ENCODE results near the gene FURIN. TPM values are rescaled to one million over a fixed set of nuclear protein-coding genes. Genes with fewer than 3 reads are reported as not detected.
"Not testable (repeated sequence)": the region's sequence is repeated elsewhere in the genome, so short reads cannot be mapped to it uniquely, and the experiment has no call there.

FURIN gene
- total RNA-seq, 2 experiments from 2014 or later, result 443 to 448 TPM

DNA sequence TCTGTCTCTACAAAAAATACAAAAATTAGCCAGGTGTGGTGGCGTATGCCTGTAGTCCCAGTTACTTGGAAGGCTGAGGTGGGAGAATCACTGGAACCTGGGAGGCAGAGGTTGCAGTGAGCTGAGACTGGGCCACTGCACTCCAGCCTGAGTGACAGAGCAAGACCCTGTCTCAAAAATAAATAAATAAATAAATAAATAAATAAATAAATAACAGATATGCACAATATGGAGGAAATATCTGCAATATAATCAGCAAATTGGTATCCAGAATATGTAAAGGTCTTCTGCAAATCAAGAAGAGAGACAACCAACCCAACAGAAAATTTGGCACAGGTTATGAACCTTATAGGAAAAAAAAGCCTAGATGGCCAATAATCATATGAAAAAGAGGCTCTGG lies 19.0 kb upstream of the FURIN start:
- Mint-ChIP-seq H3K36me3 (ENCODE audit: low read depth) (peaks cover 28% of the 10 kb centered on the region), H3K27ac (peak overlapping the region; percentile 30), H3K4me1 (ENCODE audit: low read depth) (peaks cover 52% of the 10 kb centered on the region)
- intact Hi-C loops (cut with micrococcal nuclease); DNase-seq; H3K4me3 Mint-ChIP-seq; H3K27me3 Mint-ChIP-seq (ENCODE audit: low read depth); CTCF ChIA-PET; H3K9me3 Mint-ChIP-seq: not testable (repeated sequence)

DNA sequence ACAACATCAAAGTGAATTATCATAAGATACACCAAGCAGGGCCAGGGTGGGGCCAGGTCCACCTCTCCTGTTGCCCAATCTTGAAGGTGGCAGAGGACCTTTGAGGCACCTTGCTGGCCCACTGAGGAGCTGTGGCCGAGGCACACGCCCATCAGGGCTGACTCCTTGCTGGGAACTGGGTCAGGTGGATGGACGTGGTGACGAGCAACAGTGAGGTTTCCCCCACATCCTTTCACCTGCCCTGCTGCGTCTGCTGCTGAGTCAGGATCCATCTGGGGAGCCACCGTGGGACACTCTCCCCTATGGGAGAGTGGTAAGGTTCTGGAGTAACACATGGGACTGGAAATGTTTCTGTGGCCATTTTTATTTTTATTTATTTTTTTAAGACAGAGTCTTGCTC lies 17.3 kb upstream of the FURIN start:
- no peaks in the 10 kb centered on the region for H3K27me3 Mint-ChIP-seq (ENCODE audit: low read depth)
- H3K9me3 Mint-ChIP-seq, result peaks cover 3% of the 10 kb centered on the region
- CTCF ChIA-PET, result interaction anchor here (0.7 to 0.8 kb wide), 2 partner anchors 12 to 35 kb away, joined by 3 to 5 read pairs; no protein-coding TSS in a partner anchor
- intact Hi-C loops (cut with micrococcal nuclease), result no loop called here
- peaks cover 30% of the 10 kb centered on the region for H3K36me3 Mint-ChIP-seq (ENCODE audit: low read depth)
- peak overlapping the region; percentile 97 for H3K27ac Mint-ChIP-seq
- H3K4me3 Mint-ChIP-seq, result no peak overlapping the region
- peak; percentile 79 for DNase-seq
- H3K4me1 Mint-ChIP-seq (ENCODE audit: low read depth), result peaks cover 59% of the 10 kb centered on the region

DNA sequence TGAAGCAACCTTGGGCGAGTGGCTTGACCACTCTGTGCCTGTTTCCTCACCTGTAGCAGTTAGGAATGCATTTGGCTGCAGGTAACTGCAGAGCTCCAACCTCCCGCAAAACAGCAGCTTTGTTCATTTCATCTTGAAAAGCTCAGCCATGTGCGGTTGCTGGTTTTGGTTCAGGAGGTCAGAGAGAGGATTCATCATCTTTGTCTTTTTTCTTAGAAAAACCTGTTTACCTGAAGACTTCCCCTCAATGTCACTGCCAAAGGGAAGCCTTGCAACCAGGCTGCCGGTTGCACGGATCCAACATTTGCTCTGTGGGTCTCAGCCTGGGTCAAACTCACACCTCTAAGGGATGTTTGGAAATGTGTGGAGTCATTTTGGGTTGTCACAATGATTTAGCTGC lies 16.4 kb upstream of the FURIN start:
- DNase-seq, result peak; percentile 59

DNA sequence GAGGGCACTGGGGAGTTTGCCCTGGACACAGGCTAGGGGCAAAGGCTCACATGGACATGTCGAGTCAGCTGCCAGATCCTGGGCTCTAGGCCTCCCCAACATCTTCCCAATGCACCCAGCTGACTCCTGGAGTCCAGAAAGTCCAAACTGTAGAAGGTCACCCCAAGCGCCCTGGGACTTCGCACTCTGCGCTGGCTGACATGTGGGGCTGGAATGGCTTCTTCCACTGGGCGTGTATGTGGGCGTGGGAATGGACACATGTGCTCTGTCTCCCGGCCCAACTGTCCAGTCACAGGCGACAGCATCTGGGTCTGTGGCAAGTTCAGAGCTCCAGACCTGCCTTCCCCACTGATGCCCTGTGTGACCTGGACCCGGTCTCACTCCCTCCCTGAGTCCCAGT lies 13.2 kb upstream of the FURIN start:
- DNase-seq, result no peak
- no peak overlapping the region for H3K4me3 Mint-ChIP-seq
- peaks cover 80% of the 10 kb centered on the region for H3K4me1 Mint-ChIP-seq (ENCODE audit: low read depth)
- no peaks in the 10 kb centered on the region for H3K27me3 Mint-ChIP-seq (ENCODE audit: low read depth)
- peaks cover 21% of the 10 kb centered on the region for H3K36me3 Mint-ChIP-seq (ENCODE audit: low read depth)
- H3K9me3 Mint-ChIP-seq, result peaks cover 3% of the 10 kb centered on the region
- peak overlapping the region; percentile 97 for H3K27ac Mint-ChIP-seq
- CTCF ChIA-PET, result no interaction called here
- intact Hi-C loops (cut with micrococcal nuclease), result no loop called here

More for the DNA sequence above, 16.4 kb upstream of the FURIN start:
- intact Hi-C loops (cut with micrococcal nuclease), result loop anchor here (1.0 kb wide), 3 partner anchors 14 to 22 kb away; no protein-coding TSS in a partner anchor
- peak overlapping the region; percentile 32 for H3K4me3 Mint-ChIP-seq
- no peaks in the 10 kb centered on the region for H3K27me3 Mint-ChIP-seq (ENCODE audit: low read depth)
- peaks cover 25% of the 10 kb centered on the region for H3K36me3 Mint-ChIP-seq (ENCODE audit: low read depth)
- H3K4me1 Mint-ChIP-seq (ENCODE audit: low read depth), result peaks cover 65% of the 10 kb centered on the region
- CTCF ChIA-PET, result interaction anchor here (0.6 to 1.0 kb wide), 3 partner anchors 13 to 22 kb away, joined by 3 to 5 read pairs (median 3); partner anchors contain the start of gene FURIN
- peak overlapping the region; percentile 97 for H3K27ac Mint-ChIP-seq
- H3K9me3 Mint-ChIP-seq, result peaks cover 3% of the 10 kb centered on the region

DNA sequence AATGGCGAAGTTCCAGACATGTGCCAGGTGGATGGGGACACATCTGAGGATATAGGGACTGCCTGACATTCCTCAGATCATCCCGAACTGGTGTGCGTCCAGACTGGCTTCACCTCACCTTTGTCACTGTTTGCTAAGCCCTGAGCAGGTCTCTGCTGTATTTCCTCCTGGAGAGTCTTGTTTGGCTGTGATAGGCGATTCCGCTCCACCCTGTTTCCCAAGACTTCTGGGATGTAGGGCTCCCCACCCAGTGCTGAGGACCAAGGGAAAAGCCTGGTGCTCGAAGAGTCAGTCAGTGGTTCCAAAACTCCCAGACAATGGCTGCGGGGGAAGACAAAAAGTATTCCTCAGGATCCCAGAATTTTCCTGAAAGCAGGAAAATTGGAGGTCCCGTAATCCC lies 11.1 kb upstream of the FURIN start:
- no peak for DNase-seq
- peaks cover 9% of the 10 kb centered on the region for H3K36me3 Mint-ChIP-seq (ENCODE audit: low read depth)
- no peaks in the 10 kb centered on the region for H3K9me3 Mint-ChIP-seq
- intact Hi-C loops (cut with micrococcal nuclease), result no loop called here
- CTCF ChIA-PET, result no interaction called here
- no peak overlapping the region for H3K4me3 Mint-ChIP-seq
- peak overlapping the region; percentile 48 for H3K27ac Mint-ChIP-seq
- H3K4me1 Mint-ChIP-seq (ENCODE audit: low read depth), result peaks cover 69% of the 10 kb centered on the region
- H3K27me3 Mint-ChIP-seq (ENCODE audit: low read depth), result no peaks in the 10 kb centered on the region

DNA sequence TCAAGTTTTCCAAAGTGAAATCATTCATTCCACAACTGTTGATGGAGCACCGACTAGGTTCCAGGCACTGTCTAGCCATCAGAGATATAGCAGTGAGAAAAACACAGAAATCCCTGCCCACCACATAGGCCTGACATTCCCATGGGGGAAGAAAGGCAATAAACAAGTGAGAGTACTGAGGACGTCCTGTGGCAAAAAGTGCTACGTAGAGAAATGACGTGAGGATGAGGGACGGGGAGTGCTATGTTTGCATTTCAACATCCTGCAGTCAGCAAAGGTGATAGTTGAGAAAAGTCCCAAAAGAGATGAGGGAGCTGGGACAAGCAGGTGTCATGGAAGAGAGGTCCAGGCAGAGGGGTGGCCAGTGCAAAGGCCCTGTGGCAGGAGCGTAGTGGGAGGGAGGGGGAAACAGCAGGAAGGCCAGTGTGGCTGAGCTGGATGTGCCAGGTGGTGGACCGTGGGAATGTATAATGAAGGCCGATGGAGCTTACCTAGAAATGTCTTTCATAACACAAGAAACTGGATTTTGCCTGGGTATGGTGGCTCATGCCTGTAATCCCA lies 10.4 kb upstream of the FURIN start:
- H3K4me1 Mint-ChIP-seq (ENCODE audit: low read depth), result peaks cover 63% of the 10 kb centered on the region
- DNase-seq, result no peak
- H3K9me3 Mint-ChIP-seq, result no peaks in the 10 kb centered on the region
- peak overlapping the region; percentile 48 for H3K27ac Mint-ChIP-seq
- intact Hi-C loops (cut with micrococcal nuclease), result no loop called here
- no peak overlapping the region for H3K4me3 Mint-ChIP-seq
- H3K27me3 Mint-ChIP-seq (ENCODE audit: low read depth), result no peaks in the 10 kb centered on the region
- H3K36me3 Mint-ChIP-seq (ENCODE audit: low read depth), result peaks cover 9% of the 10 kb centered on the region
- CTCF ChIA-PET, result interaction anchor here (0.8 kb wide), 1 partner anchor 15 kb away, joined by 3 read pairs; no protein-coding TSS in a partner anchor

DNA sequence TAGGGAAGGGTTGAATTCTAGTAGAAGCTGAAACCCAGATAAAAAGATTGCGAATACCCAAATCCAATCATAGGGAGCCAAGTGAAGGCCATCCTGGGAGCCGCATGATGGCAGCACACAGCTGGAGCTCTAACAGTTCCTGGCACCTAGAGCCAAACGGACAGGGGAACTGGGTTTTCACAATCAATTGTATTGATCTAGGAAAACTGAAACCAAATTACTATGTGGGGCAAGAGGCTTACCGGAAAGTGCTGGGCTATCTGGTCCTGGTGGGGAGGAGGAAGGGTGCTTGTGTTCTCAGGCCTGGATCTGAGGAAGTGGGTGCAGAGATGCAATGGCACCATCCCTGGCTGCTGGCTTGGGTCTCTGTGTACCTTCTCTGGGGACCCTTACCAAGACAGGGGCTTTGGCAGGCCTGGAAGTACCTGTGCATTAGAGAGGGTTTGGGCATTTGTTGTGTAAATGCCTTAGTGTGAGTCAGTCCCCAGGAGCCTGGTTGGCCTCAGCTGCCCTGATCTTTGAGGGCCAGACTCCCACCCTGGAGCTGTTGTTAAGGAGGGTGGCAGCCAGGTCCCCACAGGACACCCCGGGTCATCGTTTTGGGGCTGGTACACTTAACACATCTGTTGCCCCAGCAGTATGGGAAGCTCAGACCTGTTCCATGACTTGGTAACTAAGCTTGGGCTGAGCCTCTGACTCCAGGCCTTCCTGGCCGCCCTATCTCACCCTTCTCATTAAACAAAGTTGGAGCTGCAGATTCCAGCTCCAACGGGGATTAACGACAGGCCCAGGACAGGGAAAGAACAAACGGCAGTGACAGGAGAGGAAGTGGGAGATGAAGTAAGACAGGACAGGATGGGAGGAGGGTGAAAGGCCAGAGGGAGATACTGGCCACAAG lies 8.9 kb upstream of the FURIN start:
- no peak overlapping the region for H3K4me3 Mint-ChIP-seq
- no peak for DNase-seq
- no peaks in the 10 kb centered on the region for H3K27me3 Mint-ChIP-seq (ENCODE audit: low read depth)
- peak overlapping the region; percentile 60 for H3K27ac Mint-ChIP-seq
- H3K36me3 Mint-ChIP-seq (ENCODE audit: low read depth), result peaks cover 2% of the 10 kb centered on the region
- no peaks in the 10 kb centered on the region for H3K9me3 Mint-ChIP-seq
- CTCF ChIA-PET, result no interaction called here
- intact Hi-C loops (cut with micrococcal nuclease), result no loop called here
- H3K4me1 Mint-ChIP-seq (ENCODE audit: low read depth), result peaks cover 63% of the 10 kb centered on the region

DNA sequence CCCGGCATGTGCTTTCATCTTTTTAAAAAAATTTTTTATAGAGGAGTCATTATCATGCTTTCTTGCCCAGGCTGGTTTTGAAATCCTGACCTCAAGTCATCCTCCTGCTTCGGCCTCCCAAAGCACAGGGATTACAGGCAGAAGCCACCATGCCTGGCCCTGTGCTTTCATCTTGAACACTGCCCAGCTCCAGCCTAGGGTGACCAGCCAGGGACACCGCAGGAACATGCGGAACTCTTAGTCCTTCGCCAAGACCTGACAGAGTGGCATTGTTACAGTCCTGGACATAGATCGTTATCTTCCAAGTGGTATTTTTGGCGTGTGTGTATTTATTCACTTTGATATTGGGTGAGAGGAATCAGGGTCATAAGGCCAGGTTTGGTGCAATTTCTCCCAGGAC lies 7.9 kb upstream of the FURIN start:
- no peak for DNase-seq
- no peaks in the 10 kb centered on the region for H3K36me3 Mint-ChIP-seq (ENCODE audit: low read depth)
- peaks cover 53% of the 10 kb centered on the region for H3K4me1 Mint-ChIP-seq (ENCODE audit: low read depth)
- H3K4me3 Mint-ChIP-seq, result no peak overlapping the region
- H3K27me3 Mint-ChIP-seq (ENCODE audit: low read depth), result no peaks in the 10 kb centered on the region
- no peaks in the 10 kb centered on the region for H3K9me3 Mint-ChIP-seq
- intact Hi-C loops (cut with micrococcal nuclease), result no loop called here
- peak overlapping the region; percentile 44 for H3K27ac Mint-ChIP-seq
- CTCF ChIA-PET, result interaction anchor here (0.6 kb wide), 1 partner anchor 33 kb away, joined by 6 read pairs; no protein-coding TSS in a partner anchor

DNA sequence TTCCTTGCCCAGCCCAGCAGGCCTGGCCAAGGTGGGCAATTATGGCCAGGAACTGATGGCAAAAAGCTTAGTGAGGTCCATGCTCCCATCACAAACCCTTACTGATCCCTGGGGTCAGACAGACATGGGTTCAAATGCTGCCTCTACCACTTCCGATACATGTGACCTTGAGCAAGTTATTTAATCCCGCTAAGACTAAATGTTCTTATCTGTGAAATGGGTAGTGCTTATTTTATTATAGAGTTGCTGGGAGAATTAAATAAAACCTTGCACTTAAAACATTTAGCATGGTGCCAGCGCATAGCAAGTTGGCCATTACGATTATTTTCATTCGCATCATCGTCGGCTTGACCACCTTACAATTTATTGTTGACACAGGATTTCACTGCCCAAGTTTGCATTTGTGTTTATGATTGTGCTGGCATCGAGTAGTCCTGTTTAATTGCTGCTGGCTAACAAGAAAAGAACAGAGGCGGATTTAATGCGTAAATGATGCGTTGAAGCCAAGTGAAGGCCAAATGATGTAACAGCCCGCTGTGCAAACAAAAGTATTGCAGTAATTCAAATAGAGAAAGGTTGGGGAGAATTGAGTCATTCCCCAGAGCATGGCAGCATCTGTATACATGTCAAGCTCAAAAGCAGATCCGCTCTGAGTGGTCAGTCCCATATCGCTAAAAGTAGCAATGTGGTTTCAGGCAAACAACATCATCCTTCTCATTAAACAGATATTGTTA lies 7.3 kb upstream of the FURIN start:
- H3K4me1 Mint-ChIP-seq (ENCODE audit: low read depth), result peaks cover 50% of the 10 kb centered on the region
- no peaks in the 10 kb centered on the region for H3K27me3 Mint-ChIP-seq (ENCODE audit: low read depth)
- H3K36me3 Mint-ChIP-seq (ENCODE audit: low read depth), result no peaks in the 10 kb centered on the region
- DNase-seq, result peak; percentile 35
- CTCF ChIA-PET, result interaction anchor here (0.6 kb wide), 1 partner anchor 34 kb away, joined by 6 read pairs; no protein-coding TSS in a partner anchor
- H3K9me3 Mint-ChIP-seq, result no peaks in the 10 kb centered on the region
- intact Hi-C loops (cut with micrococcal nuclease), result no loop called here
- no peak overlapping the region for H3K4me3 Mint-ChIP-seq
- H3K27ac Mint-ChIP-seq, result peak overlapping the region; percentile 44

DNA sequence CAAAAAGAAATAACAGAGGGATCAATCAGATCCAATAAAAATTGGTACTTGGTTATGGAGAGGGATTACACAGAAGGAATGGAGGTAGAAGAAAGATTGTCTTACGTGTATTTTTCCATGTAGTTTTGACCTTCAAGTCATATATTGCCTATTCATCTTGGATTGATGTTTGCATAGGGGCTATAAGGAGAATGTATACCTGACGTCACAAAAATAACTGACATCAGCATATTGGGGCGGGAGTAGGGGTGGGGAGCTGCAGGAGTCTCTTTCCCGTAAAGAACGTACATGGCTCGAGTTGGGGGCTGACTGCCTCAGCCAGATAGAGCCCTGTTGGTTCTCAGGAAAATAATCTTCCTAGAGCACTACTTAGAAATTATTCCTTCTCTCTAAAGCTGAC lies 5.9 kb upstream of the FURIN start:
- no peak overlapping the region for H3K27ac Mint-ChIP-seq
- DNase-seq, result no peak
- no peaks in the 10 kb centered on the region for H3K36me3 Mint-ChIP-seq (ENCODE audit: low read depth)
- peaks cover 37% of the 10 kb centered on the region for H3K4me1 Mint-ChIP-seq (ENCODE audit: low read depth)
- CTCF ChIA-PET, result no interaction called here
- no peaks in the 10 kb centered on the region for H3K27me3 Mint-ChIP-seq (ENCODE audit: low read depth)
- H3K4me3 Mint-ChIP-seq, result no peak overlapping the region
- H3K9me3 Mint-ChIP-seq, result no peaks in the 10 kb centered on the region
- intact Hi-C loops (cut with micrococcal nuclease), result no loop called here

DNA sequence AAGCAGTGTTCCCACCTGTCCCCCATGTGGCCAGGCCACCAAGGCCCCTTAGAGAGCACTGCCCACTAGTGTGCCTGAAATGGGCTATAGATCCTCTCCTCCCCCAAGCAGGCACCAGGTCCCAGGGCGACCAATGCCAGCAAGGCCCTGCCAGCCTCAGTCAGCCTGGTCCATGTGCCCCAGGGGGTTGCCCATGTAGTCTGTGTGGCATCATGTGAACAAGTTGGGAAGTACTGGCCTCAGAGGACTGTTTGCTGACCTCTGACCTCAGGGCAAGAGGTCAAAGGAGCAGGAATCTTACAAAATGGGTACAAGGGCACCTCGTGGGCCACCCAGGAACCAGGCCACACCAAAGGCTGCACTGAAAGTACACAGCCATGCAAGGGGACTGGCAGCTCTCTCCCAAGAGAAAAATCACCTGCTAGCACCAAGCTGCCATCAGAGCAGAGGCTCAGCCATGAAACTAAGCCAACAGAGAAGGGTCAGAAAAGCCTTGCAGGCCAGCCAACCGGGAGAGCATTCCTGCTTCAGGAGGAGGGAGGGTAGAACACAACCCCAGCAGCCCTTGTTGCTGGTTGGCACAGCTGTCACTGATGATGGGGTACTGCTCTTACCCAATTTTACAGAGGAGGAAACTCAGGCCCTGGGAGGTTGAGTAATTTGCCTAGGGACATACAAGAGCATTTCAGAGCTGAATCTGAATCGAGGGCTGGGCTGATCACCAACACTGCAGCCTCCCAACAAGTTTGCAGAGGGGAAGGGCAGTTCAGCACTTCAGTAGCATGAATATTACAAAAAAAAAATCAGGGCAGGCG lies 5.2 kb upstream of the FURIN start:
- no peaks in the 10 kb centered on the region for H3K27me3 Mint-ChIP-seq (ENCODE audit: low read depth)
- H3K27ac Mint-ChIP-seq, result peak overlapping the region; percentile 89
- H3K36me3 Mint-ChIP-seq (ENCODE audit: low read depth), result peaks cover under 1% of the 10 kb centered on the region
- DNase-seq, result no peak
- H3K4me1 Mint-ChIP-seq (ENCODE audit: low read depth), result peaks cover 34% of the 10 kb centered on the region
- intact Hi-C loops (cut with micrococcal nuclease), result no loop called here
- CTCF ChIA-PET, result no interaction called here
- no peak overlapping the region for H3K4me3 Mint-ChIP-seq
- H3K9me3 Mint-ChIP-seq, result no peaks in the 10 kb centered on the region

DNA sequence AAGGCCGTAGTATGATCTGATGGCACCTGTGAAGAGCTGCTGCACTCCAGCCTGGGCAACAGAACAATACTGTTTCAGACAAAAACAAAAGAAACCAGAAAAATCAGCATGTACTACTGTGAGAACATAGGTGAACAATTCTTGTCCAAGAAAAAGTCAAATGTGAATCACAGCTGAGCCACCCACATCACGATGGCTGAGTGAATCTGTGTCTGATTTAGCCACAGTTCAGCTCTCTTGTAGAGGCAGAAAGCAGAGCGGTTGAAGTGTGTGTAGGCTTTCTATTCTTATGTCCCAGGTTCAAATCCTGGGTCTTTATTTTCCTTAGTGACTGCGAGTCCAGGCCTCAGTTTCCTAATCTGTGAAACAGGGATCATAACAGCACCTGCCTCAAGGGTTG lies 4.4 kb upstream of the FURIN start:
- no peaks in the 10 kb centered on the region for H3K9me3 Mint-ChIP-seq
- CTCF ChIA-PET, result no interaction called here
- H3K4me3 Mint-ChIP-seq, result no peak overlapping the region
- peaks cover 7% of the 10 kb centered on the region for H3K36me3 Mint-ChIP-seq (ENCODE audit: low read depth)
- H3K27me3 Mint-ChIP-seq (ENCODE audit: low read depth), result no peaks in the 10 kb centered on the region
- intact Hi-C loops (cut with micrococcal nuclease), result no loop called here
- H3K4me1 Mint-ChIP-seq (ENCODE audit: low read depth), result peaks cover 42% of the 10 kb centered on the region
- H3K27ac Mint-ChIP-seq, result peak overlapping the region; percentile 89
- peak; percentile 71 for DNase-seq

Data from activated naive CD4-positive, alpha-beta T cell treated with anti-CD3 and anti-CD28 coated beads for 36 hours (primary cell).